ENCODE measurements around the gene ERGIC1. TPM values are rescaled to one million over a fixed set of nuclear protein-coding genes. Genes with fewer than 3 reads are reported as not detected.

Gene ERGIC1
- total and polyA plus RNA-seq, 2 of the 8 experiments (the other 6 are each of a cell fraction or from before 2014, with no cell fraction given), result 95.3 to 106 TPM

GRCh38 chr5:172834415-172835289 is 601 bp downstream of the ERGIC1 start:
- 6% methylated on average over 5 of the region's 32 CpGs; no CpG with 5 or more reads in 1 of the 2 experiments for WGBS, 2 experiments (ENCODE audit: extremely low coverage in 1 of 2, insufficient coverage in 1 of 2, insufficient read length in 1 of 2, insufficient replicate concordance in 2 of 2, low coverage in 1 of 2, low lambda C conversion rate in 2 of 2, missing lambda C conversion rate in 1 of 2)
- H3K4me3 ChIP-seq (ENCODE audit: extremely low read depth in 1 of 4, insufficient read depth in 2 of 4, low read depth in 3 of 4, low read length in 4 of 4), result peak overlapping the region; percentile 63 to 75 (median 69)
- no peak overlapping the region for H2BK15ac ChIP-seq (ENCODE audit: low read length)
- H3K36me3 ChIP-seq (ENCODE audit: control insufficient read depth in 2 of 4, insufficient read depth in 4 of 4, low read length in 3 of 4), result peaks cover 0 to 6% (median under 1%) of the 10 kb centered on the region in 4 experiments; a peak in 2 of 8 replicates
- no peak overlapping the region for H2BK20ac ChIP-seq (ENCODE audit: low read length)
- DNase-seq (ENCODE audit: low read depth in 1 of 2, low spot score in 2 of 2), result peak in 1 of 2 experiments; percentile 69
- H3K27ac ChIP-seq (ENCODE audit: low read depth, low read length), result peak overlapping the region; percentile 73; the same call in 1 of the 2 replicates
- peak overlapping the region; percentile 50 for H3K4ac ChIP-seq (replicated peaks; ENCODE audit: insufficient read length, low read depth, low read length)
- peaks cover 16 to 44% of the 10 kb centered on the region in 2 experiments for H3K79me2 ChIP-seq (ENCODE audit: control insufficient read depth in 1 of 2, insufficient read depth in 2 of 2, low read length in 2 of 2)
- peaks cover 2 to 28% of the 10 kb centered on the region in 2 experiments for H4K20me1 ChIP-seq (replicated peaks in 1 of 2; ENCODE audit: control insufficient read depth in 1 of 2, insufficient read depth in 2 of 2, low read length in 2 of 2)
- H2BK120ac ChIP-seq (replicated peaks; ENCODE audit: low read depth, low read length), result no peak overlapping the region
- no peak overlapping the region for H3K14ac ChIP-seq (ENCODE audit: insufficient read length)
- H3K4me2 ChIP-seq (ENCODE audit: insufficient read depth in 1 of 2, low read depth in 2 of 2, low read length in 2 of 2), result peak overlapping the region; percentile 72 to 73
- H2BK5ac ChIP-seq (ENCODE audit: low read depth, low read length), result peak overlapping the region; percentile 52; the same call in 1 of the 2 replicates
- ChIA-PET CTCF (ENCODE audit: partially characterized antibody) (interaction anchor here (0.6 to 1.4 kb wide), 12 partner anchors 9 to 567 kb away, joined by 3 to 6 read pairs (median 3); no protein-coding TSS in a partner anchor), POLR2A (ENCODE audit: partially characterized antibody) (interaction anchor here (1.0 to 4.9 kb wide), 7 partner anchors 9 to 67 kb away, joined by 3 to 42 read pairs (median 3); partner anchors contain the start of gene DUSP1)
- no peaks in the 10 kb centered on the region for H3K27me3 ChIP-seq (replicated peaks in 1 of 4; ENCODE audit: control insufficient read depth in 3 of 4, extremely low read depth in 1 of 4, insufficient read depth in 3 of 4, low read length in 3 of 4)
- H2BK12ac ChIP-seq (ENCODE audit: low read depth, low read length), result no peak overlapping the region
- no peak overlapping the region for H3K56ac ChIP-seq (replicated peaks; ENCODE audit: insufficient read length, low read depth, low read length)
- peak overlapping the region; percentile 65; the same call in 1 of the 2 replicates for H4K8ac ChIP-seq (ENCODE audit: extremely low read depth, insufficient read depth, low read length)
- peaks cover 4 to 13% (median 9%) of the 10 kb centered on the region in 4 experiments for H3K4me1 ChIP-seq (replicated peaks in 1 of 4; ENCODE audit: control insufficient read depth in 3 of 4, insufficient read depth in 4 of 4, low read length in 3 of 4)
- no peak overlapping the region for H2AFZ ChIP-seq (ENCODE audit: low read length)
- H3K9me3 ChIP-seq (ENCODE audit: insufficient read depth in 2 of 2, low read depth in 1 of 2, low read length in 1 of 2), result no peaks in the 10 kb centered on the region
- H2AK5ac ChIP-seq (ENCODE audit: low read depth, low read length), result no peak overlapping the region
- peak overlapping the region; percentile 25 to 71 (median 44); a peak in 6 of 7 replicates for H3K9ac ChIP-seq (replicated peaks in 1 of 4; ENCODE audit: extremely low read depth in 1 of 4, low read depth in 3 of 4, low read length in 3 of 4)
- H4K91ac ChIP-seq (replicated peaks; ENCODE audit: insufficient read length, low read length), result peak overlapping the region; percentile 40
- peak overlapping the region; percentile 78 for H3K18ac ChIP-seq (ENCODE audit: extremely low read depth, low read length)
- peak overlapping the region; percentile 61 for H4K5ac ChIP-seq (ENCODE audit: insufficient read length, low read depth, low read length)
- peaks cover 2% of the 10 kb centered on the region; the same call in 1 of the 2 replicates for H3K23me2 ChIP-seq (ENCODE audit: low read depth, low read length)
- H3K79me1 ChIP-seq (ENCODE audit: low read depth, low read length), result peaks cover 18% of the 10 kb centered on the region
- no peak for FAIRE-seq
- no peak overlapping the region for H3K23ac ChIP-seq (ENCODE audit: insufficient read length)
- TF ChIP-seq SP4 (IDR thresholded peaks at IDR 0.05; ENCODE audit: low read length) (no peak), BACH1 (IDR thresholded peaks at IDR 0.05; ENCODE audit: low read length) (no peak), RFX5 (IDR thresholded peaks at IDR 0.05; ENCODE audit: borderline replicate concordance, low read depth, low read length) (no peak), FOSL1 (IDR thresholded peaks at IDR 0.05; ENCODE audit: insufficient read depth, low read depth, low read length) (no peak)
